ENCODE results near the gene BAHCC1. TPM values are rescaled to one million over a fixed set of nuclear protein-coding genes. Genes with fewer than 3 reads are reported as not detected.
A peak's percentile ranks its signal among the peaks of the same experiment; 100 is the strongest.

Gene BAHCC1
- total and polyA plus RNA-seq, 9 of the 15 experiments (the other 6 are each of a cell fraction or from before 2014, with no cell fraction given), result 0.14 to 26.9 (median 5.0) TPM

DNA sequence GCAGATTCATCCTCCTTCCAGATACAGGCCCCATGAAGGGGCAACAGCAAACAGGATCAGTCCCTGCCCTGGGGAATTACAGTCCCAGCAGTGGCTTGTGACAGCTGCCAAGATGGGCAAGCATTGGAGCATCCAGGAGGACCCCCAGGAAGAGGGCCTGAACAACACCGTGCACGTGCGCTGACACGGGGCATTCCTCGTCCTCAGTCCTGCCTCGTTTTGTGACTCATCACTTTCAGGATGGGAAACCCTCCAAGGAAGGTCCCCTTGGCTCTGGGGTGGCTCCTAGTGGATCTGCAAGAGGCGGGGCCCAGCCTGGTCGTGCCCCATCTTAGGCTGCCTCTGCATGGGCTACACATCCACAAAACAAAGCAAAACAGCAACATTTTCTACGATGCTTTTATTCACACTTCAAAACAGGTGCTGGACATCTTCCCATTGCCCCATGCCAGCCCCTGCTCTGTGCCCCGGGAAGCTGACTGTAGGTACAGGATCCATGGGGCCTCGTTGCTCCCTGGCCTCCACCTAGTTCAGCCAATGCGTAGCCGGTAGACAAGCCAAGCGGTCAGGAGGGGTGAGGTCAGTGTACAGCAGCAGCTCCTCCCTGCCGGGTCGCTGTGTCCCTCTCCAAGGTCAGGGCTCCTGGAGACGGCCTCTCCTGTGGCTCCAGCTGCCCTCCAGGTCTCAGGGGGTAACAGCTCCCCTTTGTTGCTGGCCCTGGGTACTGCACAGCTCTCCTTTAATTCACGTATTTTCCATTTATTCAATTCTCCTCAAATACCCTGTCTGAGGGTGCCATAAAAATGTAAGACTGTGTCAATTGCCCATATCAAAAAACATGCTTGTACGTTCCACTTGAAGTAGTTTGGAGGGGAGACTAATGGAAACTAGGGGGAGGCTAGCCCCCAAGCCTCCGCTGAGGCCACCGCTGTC lies 85.1 kb downstream of the BAHCC1 start (continued):
- TF ChIP-seq ZBTB43 (CRISPR knock-in tag; IDR thresholded peaks at IDR 0.05) (peak; percentile 77; the same call in 1 of the 2 replicates), HIVEP1 (CRISPR knock-in tag; IDR thresholded peaks at IDR 0.05) (no peak), ZNF24 (IDR thresholded peaks at IDR 0.05) (no peak), TCF7L2 (IDR thresholded peaks at IDR 0.05; ENCODE audit: low read depth, low read length) (no peak), SMAD3 (CRISPR knock-in tag; conservative IDR thresholded peaks at IDR 0.05) (no peak), HDGF (IDR thresholded peaks at IDR 0.05) (no peak), RCOR1 (IDR thresholded peaks at IDR 0.05; ENCODE audit: borderline replicate concordance in 1 of 2, low read depth in 2 of 2, low read length in 2 of 2) (no peak), KDM1A (IDR thresholded peaks at IDR 0.05) (no peak), IRF1 (CRISPR knock-in tag; IDR thresholded peaks at IDR 0.05; ENCODE audit: borderline replicate concordance) (no peak), MAFK (IDR thresholded peaks at IDR 0.05; ENCODE audit: low read length) (no peak), CEBPG (CRISPR knock-in tag; IDR thresholded peaks at IDR 0.05) (no peak), CEBPG (tag; conservative IDR thresholded peaks at IDR 0.05 in 1 of 2, IDR thresholded peaks at IDR 0.05 in 1 of 2) (no peak), ZNF212 (CRISPR knock-in tag; IDR thresholded peaks at IDR 0.05) (no peak)
- TF ChIP-seq, protein P1, sequence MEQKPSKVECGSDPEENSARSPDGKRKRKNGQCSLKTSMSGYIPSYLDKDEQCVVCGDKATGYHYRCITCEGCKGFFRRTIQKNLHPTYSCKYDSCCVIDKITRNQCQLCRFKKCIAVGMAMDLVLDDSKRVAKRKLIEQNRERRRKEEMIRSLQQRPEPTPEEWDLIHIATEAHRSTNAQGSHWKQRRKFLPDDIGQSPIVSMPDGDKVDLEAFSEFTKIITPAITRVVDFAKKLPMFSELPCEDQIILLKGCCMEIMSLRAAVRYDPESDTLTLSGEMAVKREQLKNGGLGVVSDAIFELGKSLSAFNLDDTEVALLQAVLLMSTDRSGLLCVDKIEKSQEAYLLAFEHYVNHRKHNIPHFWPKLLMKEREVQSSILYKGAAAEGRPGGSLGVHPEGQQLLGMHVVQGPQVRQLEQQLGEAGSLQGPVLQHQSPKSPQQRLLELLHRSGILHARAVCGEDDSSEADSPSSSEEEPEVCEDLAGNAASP (IDR thresholded peaks at IDR 0.05), result no peak
- TF ChIP-seq, protein P2, sequence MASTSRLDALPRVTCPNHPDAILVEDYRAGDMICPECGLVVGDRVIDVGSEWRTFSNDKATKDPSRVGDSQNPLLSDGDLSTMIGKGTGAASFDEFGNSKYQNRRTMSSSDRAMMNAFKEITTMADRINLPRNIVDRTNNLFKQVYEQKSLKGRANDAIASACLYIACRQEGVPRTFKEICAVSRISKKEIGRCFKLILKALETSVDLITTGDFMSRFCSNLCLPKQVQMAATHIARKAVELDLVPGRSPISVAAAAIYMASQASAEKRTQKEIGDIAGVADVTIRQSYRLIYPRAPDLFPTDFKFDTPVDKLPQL (IDR thresholded peaks at IDR 0.05; ENCODE audit: extremely low read depth, insufficient read length), result no peak
- TF ChIP-seq, protein P3, sequence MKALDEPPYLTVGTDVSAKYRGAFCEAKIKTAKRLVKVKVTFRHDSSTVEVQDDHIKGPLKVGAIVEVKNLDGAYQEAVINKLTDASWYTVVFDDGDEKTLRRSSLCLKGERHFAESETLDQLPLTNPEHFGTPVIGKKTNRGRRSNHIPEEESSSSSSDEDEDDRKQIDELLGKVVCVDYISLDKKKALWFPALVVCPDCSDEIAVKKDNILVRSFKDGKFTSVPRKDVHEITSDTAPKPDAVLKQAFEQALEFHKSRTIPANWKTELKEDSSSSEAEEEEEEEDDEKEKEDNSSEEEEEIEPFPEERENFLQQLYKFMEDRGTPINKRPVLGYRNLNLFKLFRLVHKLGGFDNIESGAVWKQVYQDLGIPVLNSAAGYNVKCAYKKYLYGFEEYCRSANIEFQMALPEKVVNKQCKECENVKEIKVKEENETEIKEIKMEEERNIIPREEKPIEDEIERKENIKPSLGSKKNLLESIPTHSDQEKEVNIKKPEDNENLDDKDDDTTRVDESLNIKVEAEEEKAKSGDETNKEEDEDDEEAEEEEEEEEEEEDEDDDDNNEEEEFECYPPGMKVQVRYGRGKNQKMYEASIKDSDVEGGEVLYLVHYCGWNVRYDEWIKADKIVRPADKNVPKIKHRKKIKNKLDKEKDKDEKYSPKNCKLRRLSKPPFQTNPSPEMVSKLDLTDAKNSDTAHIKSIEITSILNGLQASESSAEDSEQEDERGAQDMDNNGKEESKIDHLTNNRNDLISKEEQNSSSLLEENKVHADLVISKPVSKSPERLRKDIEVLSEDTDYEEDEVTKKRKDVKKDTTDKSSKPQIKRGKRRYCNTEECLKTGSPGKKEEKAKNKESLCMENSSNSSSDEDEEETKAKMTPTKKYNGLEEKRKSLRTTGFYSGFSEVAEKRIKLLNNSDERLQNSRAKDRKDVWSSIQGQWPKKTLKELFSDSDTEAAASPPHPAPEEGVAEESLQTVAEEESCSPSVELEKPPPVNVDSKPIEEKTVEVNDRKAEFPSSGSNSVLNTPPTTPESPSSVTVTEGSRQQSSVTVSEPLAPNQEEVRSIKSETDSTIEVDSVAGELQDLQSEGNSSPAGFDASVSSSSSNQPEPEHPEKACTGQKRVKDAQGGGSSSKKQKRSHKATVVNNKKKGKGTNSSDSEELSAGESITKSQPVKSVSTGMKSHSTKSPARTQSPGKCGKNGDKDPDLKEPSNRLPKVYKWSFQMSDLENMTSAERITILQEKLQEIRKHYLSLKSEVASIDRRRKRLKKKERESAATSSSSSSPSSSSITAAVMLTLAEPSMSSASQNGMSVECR (CRISPR knock-in tag; IDR thresholded peaks at IDR 0.05), result no peak
